GM10266 (cell line): Measurements from ENCODE around the gene CSTF1.
"Not testable (repeated sequence)": the region's sequence is repeated elsewhere in the genome, so short reads cannot be mapped to it uniquely, and the experiment has no call there.

Source experiments
- DNase-seq: peaks from one replicate; pipeline ENCODE4 v3.0.0; 2012; ENCODE audit errors: extremely low spot score
- TF ChIP-seq, protein P1 (sequence below): IDR thresholded peaks from 2 replicates; pipeline ENCODE4 v1.5.1; 2012; ENCODE audit warnings: mild to moderate bottlenecking, low read depth; ENCODE audit not compliant: control insufficient read depth, insufficient read depth; ENCODE audit errors: missing control alignments

CSTF1 gene

DNA sequence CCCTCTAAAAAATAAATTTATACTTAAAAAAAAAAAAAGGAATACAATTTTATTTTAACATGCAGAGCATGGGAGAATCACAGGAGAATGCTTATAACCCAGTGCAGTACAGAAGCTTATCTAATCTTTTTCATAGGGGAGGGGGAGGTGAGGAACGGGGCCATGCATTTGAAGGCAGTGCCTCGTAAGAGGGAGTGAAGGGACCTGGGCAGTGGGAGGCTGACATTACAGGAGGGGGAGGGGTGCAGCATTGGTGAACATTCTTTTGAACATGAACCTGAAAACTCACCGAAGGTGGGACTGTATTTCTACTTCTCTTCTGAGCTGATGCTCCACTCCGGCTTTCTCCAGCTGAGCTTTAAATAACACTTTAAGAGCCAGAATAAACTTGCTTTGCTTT is 9.7 kb upstream of the CSTF1 start:
- TF ChIP-seq, protein P1, sequence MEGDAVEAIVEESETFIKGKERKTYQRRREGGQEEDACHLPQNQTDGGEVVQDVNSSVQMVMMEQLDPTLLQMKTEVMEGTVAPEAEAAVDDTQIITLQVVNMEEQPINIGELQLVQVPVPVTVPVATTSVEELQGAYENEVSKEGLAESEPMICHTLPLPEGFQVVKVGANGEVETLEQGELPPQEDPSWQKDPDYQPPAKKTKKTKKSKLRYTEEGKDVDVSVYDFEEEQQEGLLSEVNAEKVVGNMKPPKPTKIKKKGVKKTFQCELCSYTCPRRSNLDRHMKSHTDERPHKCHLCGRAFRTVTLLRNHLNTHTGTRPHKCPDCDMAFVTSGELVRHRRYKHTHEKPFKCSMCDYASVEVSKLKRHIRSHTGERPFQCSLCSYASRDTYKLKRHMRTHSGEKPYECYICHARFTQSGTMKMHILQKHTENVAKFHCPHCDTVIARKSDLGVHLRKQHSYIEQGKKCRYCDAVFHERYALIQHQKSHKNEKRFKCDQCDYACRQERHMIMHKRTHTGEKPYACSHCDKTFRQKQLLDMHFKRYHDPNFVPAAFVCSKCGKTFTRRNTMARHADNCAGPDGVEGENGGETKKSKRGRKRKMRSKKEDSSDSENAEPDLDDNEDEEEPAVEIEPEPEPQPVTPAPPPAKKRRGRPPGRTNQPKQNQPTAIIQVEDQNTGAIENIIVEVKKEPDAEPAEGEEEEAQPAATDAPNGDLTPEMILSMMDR, result no peak
- DNase-seq, result no peak

DNA sequence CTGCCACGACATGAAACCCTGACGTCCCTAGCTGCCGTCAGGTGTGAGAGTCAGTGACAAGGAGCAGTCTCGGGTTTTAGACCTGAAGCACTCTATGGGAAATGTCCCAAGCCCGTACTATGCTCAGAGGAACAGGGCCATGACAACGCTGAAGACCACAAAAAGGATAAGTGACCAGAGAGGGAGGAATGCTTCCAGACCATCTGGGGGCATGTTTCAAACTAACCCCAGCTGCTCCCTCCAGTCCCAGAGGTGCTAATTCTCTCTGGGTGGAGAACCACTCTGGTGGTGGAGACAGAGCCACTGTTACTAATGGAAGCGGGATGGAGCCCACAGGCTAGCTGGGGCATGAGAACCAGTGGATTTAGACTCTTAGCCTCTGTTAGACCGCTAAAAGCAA is 9.1 kb upstream of the CSTF1 start:
- TF ChIP-seq, protein P1, result no peak
- no peak for DNase-seq

DNA sequence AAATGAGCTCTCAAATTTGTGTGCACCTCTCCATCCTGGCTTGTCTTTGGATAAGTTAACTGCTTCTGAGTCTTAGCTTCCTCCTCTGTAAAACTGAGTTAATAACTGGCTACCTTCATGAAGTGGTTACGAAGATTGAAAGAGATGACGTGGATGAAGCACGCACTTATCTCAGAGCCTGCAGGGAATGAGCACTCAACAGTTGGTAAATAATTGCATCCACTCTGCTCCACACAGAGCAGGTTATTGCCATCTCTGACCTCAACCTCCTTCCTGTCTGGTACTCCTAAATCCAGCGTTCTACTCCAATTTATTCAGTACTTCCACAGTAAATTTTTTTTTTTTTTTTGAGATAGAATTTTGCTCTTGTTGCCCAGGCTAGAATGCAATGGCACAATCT is 7.3 kb upstream of the CSTF1 start:
- TF ChIP-seq, protein P1, result no peak
- no peak for DNase-seq

DNA sequence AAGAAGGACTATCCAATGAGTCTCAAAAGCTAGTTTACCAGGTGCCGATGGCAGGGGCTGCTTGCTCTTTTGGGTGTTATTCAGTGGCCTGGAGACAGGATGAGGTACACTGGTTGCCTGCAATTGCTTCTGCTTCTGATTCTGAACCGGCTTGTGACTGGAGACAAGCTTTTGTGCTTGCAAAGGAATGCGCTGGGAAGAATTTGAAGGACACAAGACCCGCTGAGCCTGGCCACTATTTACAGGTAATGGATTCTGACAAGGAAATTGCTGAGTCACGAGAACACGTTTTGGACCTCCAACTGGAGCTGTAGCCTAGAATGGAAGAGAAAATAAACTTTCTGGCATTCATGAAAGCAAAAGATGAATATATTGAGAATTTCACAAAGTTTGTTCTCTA is 6.2 kb upstream of the CSTF1 start:
- no peak for DNase-seq
- TF ChIP-seq, protein P1, result no peak

DNA sequence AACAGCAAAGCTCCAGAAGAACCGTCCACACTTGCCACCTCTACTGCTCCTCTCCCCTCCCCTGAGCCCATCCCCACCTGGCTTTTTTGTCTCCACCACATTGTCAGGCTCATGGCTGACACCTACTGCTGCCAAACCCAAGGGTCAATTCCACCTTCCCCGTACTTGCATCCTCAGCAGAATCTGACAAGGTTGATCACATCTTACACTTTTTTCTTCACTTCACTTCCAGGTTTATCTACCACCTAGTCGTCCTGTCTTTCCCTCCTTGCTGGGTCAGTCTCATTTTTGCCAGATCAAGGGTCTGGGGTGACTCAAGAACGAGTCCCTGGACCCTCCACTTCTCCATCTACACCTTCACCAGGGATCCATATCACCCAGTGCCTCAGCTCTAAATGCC is 3.6 kb upstream of the CSTF1 start:
- no peak for DNase-seq
- TF ChIP-seq, protein P1, result no peak

DNA sequence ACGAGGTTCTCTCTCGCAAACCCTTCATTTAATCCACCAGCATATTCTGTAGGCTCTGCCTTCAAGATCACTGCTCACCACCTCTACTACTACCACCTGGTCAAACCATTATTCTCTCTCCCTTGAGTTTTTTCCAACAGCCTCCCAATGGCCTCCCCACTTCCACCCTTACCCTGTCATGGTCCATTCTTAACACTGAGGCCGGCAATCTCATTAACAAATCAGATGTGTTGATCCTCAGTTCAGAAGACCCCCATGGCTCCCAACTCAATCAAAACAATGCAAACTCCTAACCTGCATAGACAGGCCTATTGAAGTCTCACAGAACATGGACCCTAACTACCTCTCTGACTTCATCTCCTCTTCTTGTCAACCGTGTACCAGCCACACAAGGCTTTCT is 2.6 kb upstream of the CSTF1 start:
- DNase-seq, result no peak
- TF ChIP-seq, protein P1, result no peak

DNA sequence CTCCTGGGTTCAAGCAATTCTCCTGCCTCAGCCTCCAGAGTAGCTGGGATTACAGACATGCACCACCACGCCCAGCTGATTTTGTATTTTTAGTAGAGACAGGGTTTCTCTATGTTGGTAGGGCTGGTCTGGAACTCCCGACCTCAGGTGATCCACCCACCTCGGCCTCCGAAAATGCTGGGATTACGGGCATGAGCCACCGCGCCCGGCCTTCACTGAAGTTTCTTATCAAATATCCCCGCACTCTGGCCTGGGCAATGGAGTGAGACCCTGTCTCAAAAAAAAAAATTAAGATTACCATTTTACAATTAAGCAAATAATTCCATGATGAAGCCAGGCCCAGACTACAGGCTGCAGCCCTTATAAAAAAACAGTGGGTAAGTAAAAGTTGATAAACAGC is 2.0 kb upstream of the CSTF1 start:
- DNase-seq, result not testable (repeated sequence)

DNA sequence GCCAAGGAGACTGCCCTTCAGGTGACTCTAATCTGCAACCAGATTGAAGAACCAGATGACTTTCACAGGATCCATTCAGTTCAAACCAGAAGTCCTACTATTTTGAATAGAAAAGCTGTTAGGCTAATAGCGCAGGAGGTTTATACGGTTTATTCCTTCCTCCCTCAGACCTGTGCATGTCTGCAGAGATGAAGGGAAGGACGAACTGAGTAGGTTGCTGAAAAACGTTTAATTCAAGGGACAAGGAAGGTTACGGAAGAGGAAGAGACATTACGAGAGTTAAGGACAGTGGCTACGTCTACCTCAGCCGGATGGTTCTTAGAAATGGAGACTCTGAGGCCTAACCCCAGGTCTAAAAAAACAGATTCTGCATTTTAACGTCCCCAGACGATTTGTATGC is 1.4 kb upstream of the CSTF1 start:
- DNase-seq, result no peak
- TF ChIP-seq, protein P1, result no peak
